ENCODE results near the gene AOPEP. TPM values are rescaled to one million over a fixed set of nuclear protein-coding genes. Genes with fewer than 3 reads are reported as not detected.
A peak's percentile ranks its signal among the peaks of the same experiment; 100 is the strongest.

The AOPEP gene
- total and polyA plus RNA-seq, 2 of the 13 experiments (the other 11 are each of a cell fraction or from before 2014, with no cell fraction given), result 22.2 to 41.6 TPM

DNA sequence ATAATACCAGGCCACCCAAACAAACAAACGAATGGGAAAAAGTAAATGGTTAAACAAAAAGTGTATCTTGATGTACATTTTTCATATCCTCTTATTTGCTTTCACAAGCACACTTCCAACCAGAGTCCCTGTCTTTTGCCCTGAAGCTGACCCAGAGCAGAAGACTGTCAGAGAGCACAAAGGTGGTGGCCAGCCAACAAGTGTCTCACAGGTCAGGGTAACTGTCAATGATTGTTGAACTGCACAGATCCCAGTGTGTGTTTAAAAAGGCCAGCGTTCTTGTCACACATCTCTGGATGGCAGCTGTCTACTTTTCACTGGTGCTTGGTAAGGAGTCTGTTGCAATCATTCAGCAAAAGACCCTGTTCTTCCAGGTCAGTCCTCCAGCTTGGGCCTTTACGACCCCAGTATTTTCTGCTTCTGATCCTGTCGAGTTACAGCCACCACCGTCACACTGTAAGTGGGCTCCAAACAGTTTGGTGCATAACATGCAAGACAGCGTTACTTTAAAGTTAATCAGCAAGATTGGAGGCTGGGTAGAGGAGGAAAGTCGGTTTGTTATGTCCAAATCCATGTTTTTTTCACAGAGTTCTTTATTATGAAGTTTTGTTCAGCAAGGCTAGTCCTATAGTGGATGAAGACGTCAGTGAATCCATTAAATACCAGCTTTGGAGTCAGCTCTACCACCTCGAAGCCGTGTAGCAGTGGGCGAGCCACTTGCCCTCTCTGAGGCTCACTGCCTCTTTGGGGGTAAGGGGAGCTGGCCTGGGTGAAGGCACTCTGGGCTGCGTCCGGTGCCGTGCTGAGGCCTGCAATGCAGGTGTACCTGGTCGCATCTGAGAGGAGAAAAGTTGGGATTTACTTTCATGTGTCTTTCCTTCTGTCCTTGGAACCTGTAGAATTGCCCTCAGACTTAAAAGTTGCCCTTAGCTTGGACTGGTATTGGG, 265.7 kb downstream of the AOPEP start (continued):
- no peak; the same call in 1 of the 2 replicates for TF ChIP-seq SIX1 (CRISPR knock-in tag; IDR thresholded peaks at IDR 0.05; ENCODE audit: borderline replicate concordance)
- TF ChIP-seq KMT2A (CRISPR knock-in tag; IDR thresholded peaks at IDR 0.05), result peak; percentile 87
- 0 out of 2 replicates have a peak, but pooled peaks have one; percentile 25 for TF ChIP-seq FOXJ3 (CRISPR knock-in tag; IDR thresholded peaks at IDR 0.05; ENCODE audit: borderline replicate concordance)
- TF ChIP-seq ZNF75D (CRISPR knock-in tag; IDR thresholded peaks at IDR 0.05; ENCODE audit: borderline replicate concordance), result no peak
- no peak for TF ChIP-seq ZNF782 (CRISPR knock-in tag; IDR thresholded peaks at IDR 0.05; ENCODE audit: borderline replicate concordance)
- TF ChIP-seq, protein P1, sequence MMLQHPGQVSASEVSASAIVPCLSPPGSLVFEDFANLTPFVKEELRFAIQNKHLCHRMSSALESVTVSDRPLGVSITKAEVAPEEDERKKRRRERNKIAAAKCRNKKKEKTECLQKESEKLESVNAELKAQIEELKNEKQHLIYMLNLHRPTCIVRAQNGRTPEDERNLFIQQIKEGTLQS (CRISPR knock-in tag; IDR thresholded peaks at IDR 0.05), result no peak
- TF ChIP-seq ZNF572 (CRISPR knock-in tag; IDR thresholded peaks at IDR 0.05), result no peak
- TF ChIP-seq SRF (IDR thresholded peaks at IDR 0.05; ENCODE audit: low read depth, low read length), result no peak
- TF ChIP-seq, protein P2, sequence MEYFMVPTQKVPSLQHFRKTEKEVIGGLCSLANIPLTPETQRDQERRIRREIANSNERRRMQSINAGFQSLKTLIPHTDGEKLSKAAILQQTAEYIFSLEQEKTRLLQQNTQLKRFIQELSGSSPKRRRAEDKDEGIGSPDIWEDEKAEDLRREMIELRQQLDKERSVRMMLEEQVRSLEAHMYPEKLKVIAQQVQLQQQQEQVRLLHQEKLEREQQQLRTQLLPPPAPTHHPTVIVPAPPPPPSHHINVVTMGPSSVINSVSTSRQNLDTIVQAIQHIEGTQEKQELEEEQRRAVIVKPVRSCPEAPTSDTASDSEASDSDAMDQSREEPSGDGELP (IDR thresholded peaks at IDR 0.05; ENCODE audit: borderline replicate concordance, low read depth), result peak; percentile 48; the same call in 1 of the 2 replicates
- TF ChIP-seq, protein P3, sequence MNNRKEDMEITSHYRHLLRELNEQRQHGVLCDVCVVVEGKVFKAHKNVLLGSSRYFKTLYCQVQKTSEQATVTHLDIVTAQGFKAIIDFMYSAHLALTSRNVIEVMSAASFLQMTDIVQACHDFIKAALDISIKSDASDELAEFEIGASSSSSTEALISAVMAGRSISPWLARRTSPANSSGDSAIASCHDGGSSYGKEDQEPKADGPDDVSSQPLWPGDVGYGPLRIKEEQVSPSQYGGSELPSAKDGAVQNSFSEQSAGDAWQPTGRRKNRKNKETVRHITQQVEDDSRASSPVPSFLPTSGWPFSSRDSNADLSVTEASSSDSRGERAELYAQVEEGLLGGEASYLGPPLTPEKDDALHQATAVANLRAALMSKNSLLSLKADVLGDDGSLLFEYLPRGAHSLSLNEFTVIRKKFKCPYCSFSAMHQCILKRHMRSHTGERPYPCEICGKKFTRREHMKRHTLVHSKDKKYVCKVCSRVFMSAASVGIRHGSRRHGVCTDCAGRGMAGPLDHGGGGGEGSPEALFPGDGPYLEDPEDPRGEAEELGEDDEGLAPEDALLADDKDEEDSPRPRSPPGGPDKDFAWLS (CRISPR knock-in tag; IDR thresholded peaks at IDR 0.05; ENCODE audit: borderline replicate concordance), result no peak
- peak; percentile 60; the same call in 1 of the 2 replicates for TF ChIP-seq NCOA1 (CRISPR knock-in tag; IDR thresholded peaks at IDR 0.05)
- TF ChIP-seq ZNF713 (CRISPR knock-in tag; IDR thresholded peaks at IDR 0.05), result no peak
- TF ChIP-seq, protein P4, sequence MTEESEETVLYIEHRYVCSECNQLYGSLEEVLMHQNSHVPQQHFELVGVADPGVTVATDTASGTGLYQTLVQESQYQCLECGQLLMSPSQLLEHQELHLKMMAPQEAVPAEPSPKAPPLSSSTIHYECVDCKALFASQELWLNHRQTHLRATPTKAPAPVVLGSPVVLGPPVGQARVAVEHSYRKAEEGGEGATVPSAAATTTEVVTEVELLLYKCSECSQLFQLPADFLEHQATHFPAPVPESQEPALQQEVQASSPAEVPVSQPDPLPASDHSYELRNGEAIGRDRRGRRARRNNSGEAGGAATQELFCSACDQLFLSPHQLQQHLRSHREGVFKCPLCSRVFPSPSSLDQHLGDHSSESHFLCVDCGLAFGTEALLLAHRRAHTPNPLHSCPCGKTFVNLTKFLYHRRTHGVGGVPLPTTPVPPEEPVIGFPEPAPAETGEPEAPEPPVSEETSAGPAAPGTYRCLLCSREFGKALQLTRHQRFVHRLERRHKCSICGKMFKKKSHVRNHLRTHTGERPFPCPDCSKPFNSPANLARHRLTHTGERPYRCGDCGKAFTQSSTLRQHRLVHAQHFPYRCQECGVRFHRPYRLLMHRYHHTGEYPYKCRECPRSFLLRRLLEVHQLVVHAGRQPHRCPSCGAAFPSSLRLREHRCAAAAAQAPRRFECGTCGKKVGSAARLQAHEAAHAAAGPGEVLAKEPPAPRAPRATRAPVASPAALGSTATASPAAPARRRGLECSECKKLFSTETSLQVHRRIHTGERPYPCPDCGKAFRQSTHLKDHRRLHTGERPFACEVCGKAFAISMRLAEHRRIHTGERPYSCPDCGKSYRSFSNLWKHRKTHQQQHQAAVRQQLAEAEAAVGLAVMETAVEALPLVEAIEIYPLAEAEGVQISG (CRISPR knock-in tag; IDR thresholded peaks at IDR 0.05), result peak; percentile 52; the same call in 1 of the 2 replicates
- peak; percentile 75 for TF ChIP-seq RCOR2 (CRISPR knock-in tag; IDR thresholded peaks at IDR 0.05)
- no peak for TF ChIP-seq ZNF235 (CRISPR knock-in tag; IDR thresholded peaks at IDR 0.05; ENCODE audit: borderline replicate concordance)
- no peak for TF ChIP-seq TBX3 (IDR thresholded peaks at IDR 0.05; ENCODE audit: borderline replicate concordance)
- no peak for TF ChIP-seq ZNF335 (CRISPR knock-in tag; IDR thresholded peaks at IDR 0.05)
- no peak for TF ChIP-seq HNRNPK (IDR thresholded peaks at IDR 0.05; ENCODE audit: low read depth, low read length, poor library complexity, severe bottlenecking)
- TF ChIP-seq, protein P5, sequence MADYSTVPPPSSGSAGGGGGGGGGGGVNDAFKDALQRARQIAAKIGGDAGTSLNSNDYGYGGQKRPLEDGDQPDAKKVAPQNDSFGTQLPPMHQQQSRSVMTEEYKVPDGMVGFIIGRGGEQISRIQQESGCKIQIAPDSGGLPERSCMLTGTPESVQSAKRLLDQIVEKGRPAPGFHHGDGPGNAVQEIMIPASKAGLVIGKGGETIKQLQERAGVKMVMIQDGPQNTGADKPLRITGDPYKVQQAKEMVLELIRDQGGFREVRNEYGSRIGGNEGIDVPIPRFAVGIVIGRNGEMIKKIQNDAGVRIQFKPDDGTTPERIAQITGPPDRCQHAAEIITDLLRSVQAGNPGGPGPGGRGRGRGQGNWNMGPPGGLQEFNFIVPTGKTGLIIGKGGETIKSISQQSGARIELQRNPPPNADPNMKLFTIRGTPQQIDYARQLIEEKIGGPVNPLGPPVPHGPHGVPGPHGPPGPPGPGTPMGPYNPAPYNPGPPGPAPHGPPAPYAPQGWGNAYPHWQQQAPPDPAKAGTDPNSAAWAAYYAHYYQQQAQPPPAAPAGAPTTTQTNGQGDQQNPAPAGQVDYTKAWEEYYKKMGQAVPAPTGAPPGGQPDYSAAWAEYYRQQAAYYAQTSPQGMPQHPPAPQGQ (CRISPR knock-in tag; IDR thresholded peaks at IDR 0.05; ENCODE audit: borderline replicate concordance), result no peak
- TF ChIP-seq ZNF589 (CRISPR knock-in tag; conservative IDR thresholded peaks at IDR 0.05), result no peak
